H7 (cell line): ENCODE measurements around the gene TJP1. TPM values are rescaled to one million over a fixed set of nuclear protein-coding genes. Genes with fewer than 3 reads are reported as not detected.
"Not testable (repeated sequence)": the region's sequence is repeated elsewhere in the genome, so short reads cannot be mapped to it uniquely, and the experiment has no call there.

ENCODE experiments used
- DNase-seq: peaks from one replicate; pipeline ENCODE4 v3.0.0; 2012
- H3K27me3 ChIP-seq: 2 replicates; pipeline ENCODE4 v1.6.0; 2011; ENCODE audit warnings: mild to moderate bottlenecking, low read length; ENCODE audit not compliant: control insufficient read depth, insufficient read depth
- H3K36me3 ChIP-seq: replicated peaks from 2 replicates; pipeline ENCODE4 v1.5.1; 2011; ENCODE audit warnings: low read length; ENCODE audit not compliant: control insufficient read depth, insufficient read depth
- H3K4me3 ChIP-seq: 2 replicates; pipeline ENCODE4 v1.5.1; 2011; ENCODE audit warnings: low read depth, mild to moderate bottlenecking, control low read depth, low read length, moderate library complexity; ENCODE audit not compliant: insufficient read depth
- total RNA-seq: library from RNA; depleted of rRNA; stranded (reverse); fragments of >200 nt; shearing (Covaris generic); gene quantifications from 2 replicates; pipeline ENCODE4 v1.2.3, GENCODE V29; 2014

Gene TJP1
- total RNA-seq, 1 experiment from 2014 or later = 43.5 TPM

DNA sequence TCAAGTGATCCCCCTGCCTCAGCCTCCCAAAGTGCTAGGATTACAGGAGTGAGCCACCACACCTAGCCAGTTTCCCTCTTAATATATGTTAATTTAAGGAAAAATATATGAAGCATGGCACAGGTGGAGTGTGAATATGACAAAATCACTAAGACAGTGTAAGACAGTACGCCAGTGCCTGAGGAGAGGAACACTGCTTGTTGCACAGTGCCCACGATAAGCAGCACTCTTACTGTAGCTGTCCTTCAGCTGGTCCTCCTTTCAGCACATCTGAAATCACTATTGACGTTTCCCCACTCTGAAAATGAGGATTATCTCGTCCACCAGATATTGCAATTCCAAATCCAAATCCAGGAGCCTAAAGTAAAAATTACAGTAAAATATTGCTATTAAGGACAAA is 49.3 kb downstream of the TJP1 start:
- Histone ChIP-seq H3K36me3 (peaks cover 4% of the 10 kb centered on the region; the same call in 1 of the 2 replicates), H3K4me3 (no peak overlapping the region), H3K27me3 (no peaks in the 10 kb centered on the region)
- no peak for DNase-seq

- Histone ChIP-seq H3K27me3 (no peaks in the 10 kb centered on the region), H3K36me3 (peaks cover 4% of the 10 kb centered on the region; the same call in 1 of the 2 replicates), H3K4me3 (no peak overlapping the region)
- DNase-seq = no peak
These were observed 51.5 kb downstream of the TJP1 start for GRCh38 chr15:29770796-29771195.

DNA sequence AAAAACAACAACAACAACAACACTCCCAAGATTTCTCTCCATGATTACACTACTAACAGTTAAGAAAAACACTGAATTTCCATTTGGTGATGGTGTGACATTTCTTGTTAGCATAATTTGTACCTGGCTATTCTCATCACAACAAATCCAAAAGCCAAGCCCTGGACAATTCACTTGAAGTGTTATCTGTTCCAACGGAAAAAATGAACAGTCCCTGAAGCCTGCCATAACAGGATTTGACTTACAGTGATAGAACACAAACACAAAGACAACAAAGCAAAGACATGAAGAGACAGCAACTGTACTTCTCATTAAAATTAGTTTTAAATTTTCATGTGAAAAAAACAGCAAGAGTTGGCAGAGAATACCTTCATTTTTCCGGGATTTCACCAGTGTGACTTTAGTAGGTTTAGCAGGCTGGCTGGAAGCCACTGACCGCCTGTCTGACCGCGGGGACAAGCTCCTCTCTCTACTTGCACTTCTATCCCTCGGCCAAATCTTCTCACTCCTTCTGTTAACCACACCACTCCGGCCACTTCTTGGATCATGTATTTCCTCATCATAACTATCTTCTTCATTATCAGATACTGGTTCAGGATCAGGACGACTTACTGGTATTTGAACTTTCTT is 56.3 kb downstream of the TJP1 start:
- H3K4me3 ChIP-seq = no peak overlapping the region
- no peaks in the 10 kb centered on the region for H3K27me3 ChIP-seq
- no peak for DNase-seq
- peaks cover 3% of the 10 kb centered on the region for H3K36me3 ChIP-seq

GRCh38 chr15:29765234-29765841 is 56.9 kb downstream of the TJP1 start:
- Histone ChIP-seq H3K4me3 (no peak overlapping the region), H3K36me3 (peaks cover 4% of the 10 kb centered on the region), H3K27me3 (no peaks in the 10 kb centered on the region)
- DNase-seq = no peak

DNA sequence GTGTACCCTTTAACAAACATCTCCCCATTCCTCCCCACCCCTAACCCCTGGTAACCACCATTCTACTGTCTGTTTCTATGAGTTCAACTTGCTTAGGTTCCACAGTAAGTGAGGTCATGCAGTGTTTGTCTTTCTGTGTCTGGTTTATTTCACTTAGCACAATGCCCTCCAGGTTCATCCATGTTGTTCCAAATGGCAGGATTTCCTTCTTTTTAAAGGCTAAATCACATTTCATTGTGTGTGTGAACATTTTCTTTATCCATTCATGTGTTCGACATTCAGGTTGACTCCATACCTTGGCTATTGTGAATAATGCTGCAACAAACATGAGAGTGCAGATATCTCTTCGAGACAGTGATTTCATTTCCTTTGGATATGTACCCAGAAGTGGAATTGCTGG is 62.7 kb downstream of the TJP1 start:
- peaks cover 4% of the 10 kb centered on the region; the same call in 1 of the 2 replicates for H3K36me3 ChIP-seq
- no peak for DNase-seq

DNA sequence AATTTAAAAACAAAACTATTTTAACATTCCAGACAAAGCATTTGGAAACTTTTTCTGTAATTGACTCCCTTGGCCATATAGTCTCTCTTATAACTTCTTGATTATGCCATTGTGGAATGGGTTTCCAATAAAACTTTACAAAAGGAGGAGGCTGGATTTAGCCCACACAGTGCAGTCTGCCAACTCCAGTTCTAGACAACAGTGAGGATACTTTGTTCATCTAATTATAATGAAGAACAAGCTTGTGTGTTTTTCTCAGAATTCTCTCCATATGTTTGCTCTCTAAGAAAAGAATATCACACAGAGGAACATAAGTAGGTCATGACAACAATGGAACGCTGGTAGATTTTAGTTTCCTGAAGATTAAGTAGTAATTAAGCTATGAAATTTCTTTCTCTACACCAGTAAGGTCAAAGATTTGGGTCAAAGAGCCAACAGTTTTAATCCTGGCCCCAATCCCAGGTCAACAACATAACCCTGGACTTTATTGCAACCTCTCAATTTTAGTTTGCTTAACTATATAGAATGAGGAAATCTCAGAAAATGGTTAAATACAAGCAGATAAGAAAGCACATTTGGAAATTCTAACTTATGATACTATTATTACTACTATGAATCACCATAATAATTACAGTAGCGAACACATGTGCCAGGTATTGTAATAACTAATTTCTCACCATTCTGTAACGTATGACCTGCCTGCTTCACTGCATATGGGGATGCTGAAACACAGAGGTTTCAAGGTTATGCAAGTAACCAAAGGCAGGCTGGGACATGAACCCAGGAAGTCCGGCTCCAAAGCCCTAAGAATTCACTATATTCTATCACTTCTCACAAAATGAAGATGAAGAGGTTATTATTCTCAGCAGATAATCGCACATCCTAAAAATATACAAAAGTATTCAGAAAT is 65.7 kb downstream of the TJP1 start:
- Histone ChIP-seq H3K36me3 (peaks cover 4% of the 10 kb centered on the region; the same call in 1 of the 2 replicates), H3K27me3 (no peaks in the 10 kb centered on the region), H3K4me3 (no peak overlapping the region)
- DNase-seq = no peak

More for the DNA sequence above, 62.7 kb downstream of the TJP1 start:
- Histone ChIP-seq H3K27me3 (no peaks in the 10 kb centered on the region), H3K4me3 (no peak overlapping the region)

DNA sequence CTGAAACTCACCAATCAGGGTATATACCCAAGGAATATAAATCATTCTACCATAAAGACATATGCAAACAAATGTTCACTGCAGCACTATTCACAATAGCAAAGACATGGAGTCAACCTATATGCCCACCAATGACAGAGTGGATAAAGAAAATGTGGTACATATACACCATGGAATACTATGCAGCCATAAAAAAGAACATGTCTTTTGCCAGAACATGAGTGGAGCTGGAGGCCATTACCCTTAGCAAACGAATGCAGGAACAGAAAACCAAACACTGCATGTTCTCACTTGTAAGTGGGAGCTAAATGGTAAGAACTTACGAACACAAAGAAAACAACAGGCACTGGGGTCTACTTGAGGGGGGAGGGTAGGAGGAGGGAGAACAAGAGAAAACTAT is 68.3 kb downstream of the TJP1 start:
- not testable (repeated sequence) for DNase-seq, H3K36me3 ChIP-seq, H3K27me3 ChIP-seq, H3K4me3 ChIP-seq

DNA sequence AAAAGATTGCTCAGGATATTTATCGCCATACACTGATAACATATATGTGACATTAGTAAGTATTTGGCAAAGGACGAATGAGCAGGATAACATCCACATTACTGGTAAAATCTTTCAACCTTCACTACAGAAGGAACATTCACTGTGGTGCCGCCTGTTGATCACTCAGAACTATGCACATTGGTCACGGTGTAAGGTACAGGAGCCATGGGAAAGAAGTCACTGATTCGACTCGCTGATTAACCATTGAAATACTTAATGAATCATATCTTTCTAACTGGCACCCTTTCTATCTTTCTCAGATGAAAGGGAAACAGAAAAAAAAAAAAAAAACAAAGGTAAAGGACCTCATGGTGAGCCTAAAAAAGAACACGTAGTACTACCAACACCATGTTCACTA is 68.8 kb downstream of the TJP1 start:
- H3K36me3 ChIP-seq = no peaks in the 10 kb centered on the region; the same call in 1 of the 2 replicates
- no peak for DNase-seq
- no peaks in the 10 kb centered on the region for H3K27me3 ChIP-seq

GRCh38 chr15:29750754-29751153 is 71.5 kb downstream of the TJP1 start:
- no peaks in the 10 kb centered on the region; the same call in 1 of the 2 replicates for H3K36me3 ChIP-seq
- H3K4me3 ChIP-seq = no peak overlapping the region
- no peak for DNase-seq
- H3K27me3 ChIP-seq = no peaks in the 10 kb centered on the region

More for the DNA sequence above, 68.8 kb downstream of the TJP1 start:
- no peak overlapping the region for H3K4me3 ChIP-seq

GRCh38 chr15:29749365-29750086 is 72.7 kb downstream of the TJP1 start:
- Histone ChIP-seq H3K4me3 (no peak overlapping the region), H3K36me3 (no peaks in the 10 kb centered on the region; the same call in 1 of the 2 replicates), H3K27me3 (no peaks in the 10 kb centered on the region)
- DNase-seq = peak; percentile 18

DNA sequence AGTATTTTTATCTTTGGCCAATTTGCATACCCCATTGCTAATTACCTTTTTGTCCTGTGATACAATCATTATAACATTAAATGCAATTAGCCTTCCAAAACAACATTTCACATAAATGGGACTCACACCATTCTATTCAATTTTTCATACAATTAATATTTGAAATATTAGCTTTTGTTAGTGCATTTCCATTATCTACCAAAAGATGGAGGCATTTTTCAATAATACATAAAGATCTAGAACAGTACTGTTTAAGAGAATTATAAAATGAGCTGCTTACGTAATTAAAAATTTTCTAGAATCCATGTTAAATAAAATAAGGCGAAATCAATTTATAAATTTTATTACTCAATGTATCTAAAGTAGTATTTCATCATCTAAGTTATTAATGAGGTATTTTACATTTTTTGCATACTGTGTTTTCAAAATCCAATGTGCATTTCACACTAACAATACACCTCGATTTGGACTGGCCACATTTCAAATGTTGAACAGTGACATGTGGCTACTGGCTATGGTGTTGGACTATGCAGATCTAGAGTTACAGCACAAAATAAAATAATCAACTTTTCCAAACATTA is 74.3 kb downstream of the TJP1 start:
- no peaks in the 10 kb centered on the region for H3K27me3 ChIP-seq
- H3K4me3 ChIP-seq = no peak overlapping the region
- H3K36me3 ChIP-seq = no peaks in the 10 kb centered on the region; the same call in 1 of the 2 replicates
- no peak for DNase-seq

DNA sequence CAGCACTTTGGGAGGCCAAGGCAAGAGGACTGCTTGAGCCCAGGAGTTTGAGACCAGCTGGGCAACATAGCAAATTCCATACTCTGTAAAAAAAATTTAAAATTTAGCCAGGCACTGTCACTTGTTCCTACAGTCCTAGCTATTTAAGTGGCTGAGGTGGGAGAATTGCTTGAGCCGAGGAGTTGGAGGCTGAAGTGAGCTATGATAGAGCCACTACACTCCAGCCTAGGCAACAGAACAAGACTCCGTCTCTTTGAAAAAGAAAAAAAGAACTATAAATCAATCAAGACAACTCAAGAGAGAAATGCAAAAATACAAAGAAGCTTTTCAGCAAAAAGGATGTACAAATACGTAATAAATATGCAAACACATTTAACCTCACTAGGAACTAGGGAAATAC is 78.8 kb downstream of the TJP1 start:
- no peaks in the 10 kb centered on the region for H3K27me3 ChIP-seq
- peaks cover 5% of the 10 kb centered on the region for H3K36me3 ChIP-seq
- no peak overlapping the region for H3K4me3 ChIP-seq
- DNase-seq = no peak

DNA sequence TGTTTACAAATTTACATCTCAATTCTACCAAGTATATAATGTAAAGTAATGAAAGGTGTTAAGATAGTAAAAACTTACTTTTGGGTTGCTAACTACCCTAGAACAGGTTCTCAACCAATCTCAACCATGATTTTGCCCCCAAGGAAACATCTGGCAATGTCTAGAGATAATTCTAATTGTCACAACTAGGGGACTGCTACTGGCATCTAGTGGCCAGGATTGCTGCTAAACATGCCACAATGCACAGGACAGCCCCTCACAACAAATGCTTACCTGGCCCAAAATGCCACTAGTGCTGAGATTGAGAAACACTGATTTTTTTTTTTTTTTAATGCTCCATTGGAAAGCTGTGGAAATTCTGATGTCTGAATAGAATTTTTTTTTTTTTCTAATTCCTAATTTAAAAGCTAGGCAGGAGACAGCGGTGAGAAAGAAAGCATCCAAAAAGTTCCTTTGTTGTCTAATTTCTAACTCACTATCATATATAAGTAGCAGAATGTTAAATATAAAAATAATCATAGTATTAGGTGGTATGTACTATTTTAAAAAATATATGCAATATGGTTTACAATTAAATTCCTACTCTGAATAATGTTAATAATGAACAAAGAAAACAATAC is 81.5 kb downstream of the TJP1 start:
- H3K4me3 ChIP-seq = no peak overlapping the region
- no peak for DNase-seq
- H3K36me3 ChIP-seq = peaks cover 13% of the 10 kb centered on the region
- no peaks in the 10 kb centered on the region for H3K27me3 ChIP-seq

GRCh38 chr15:29736744-29737020 is 85.6 kb downstream of the TJP1 start:
- no peak overlapping the region for H3K4me3 ChIP-seq
- H3K36me3 ChIP-seq = peaks cover 26% of the 10 kb centered on the region
- no peak for DNase-seq
- H3K27me3 ChIP-seq = no peaks in the 10 kb centered on the region
